ENCODE data around the gene PLA2G4B. TPM values are rescaled to one million over a fixed set of nuclear protein-coding genes. Genes with fewer than 3 reads are reported as not detected.

The PLA2G4B gene
- total RNA-seq, 3 donors from 2014 or later (not counting 1 experiment from before 2014, with no cell fraction given) = 15.2 to 17.5 (median 17.4) TPM

GRCh38 chr15:41790169-41790568 is 48.5 kb upstream of the PLA2G4B start:
- Mint-ChIP-seq H3K36me3 (no peaks in the 10 kb centered on the region), H3K27me3 (ENCODE audit: low read depth in 2 of 2) (no peaks in the 10 kb centered on the region), H3K4me1 (peaks cover 47 to 51% of the 10 kb centered on the region in 2 donors), H3K27ac (peak overlapping the region; percentile 29 to 74), H3K9me3 (no peaks in the 10 kb centered on the region), H3K4me3 (no peak overlapping the region)
- H3K4me1 ChIP-seq (ENCODE audit: control insufficient read depth, insufficient read depth, low read length) = peaks cover 15% of the 10 kb centered on the region
- no peak overlapping the region for H3K27ac ChIP-seq (ENCODE audit: low read length)
- no peaks in the 10 kb centered on the region for H3K27me3 ChIP-seq (ENCODE audit: control insufficient read depth, insufficient read depth, low read length)
- ATAC-seq = no peak
- no peak for TF ChIP-seq CTCF (IDR thresholded peaks at IDR 0.05)
- DNase-seq = no peak
- no peaks in the 10 kb centered on the region for H3K36me3 ChIP-seq (ENCODE audit: control insufficient read depth, insufficient read depth, low read length)
- WGBS (ENCODE audit: insufficient coverage) = 90% methylated on average over 3 of the region's 3 CpGs
- intact Hi-C loops (cut with micrococcal nuclease) = no loop called here
- no peak overlapping the region for H3K4me3 ChIP-seq (ENCODE audit: low read length)
- H3K9me3 ChIP-seq (ENCODE audit: control insufficient read depth, insufficient read depth, low read length) = no peaks in the 10 kb centered on the region

DNA sequence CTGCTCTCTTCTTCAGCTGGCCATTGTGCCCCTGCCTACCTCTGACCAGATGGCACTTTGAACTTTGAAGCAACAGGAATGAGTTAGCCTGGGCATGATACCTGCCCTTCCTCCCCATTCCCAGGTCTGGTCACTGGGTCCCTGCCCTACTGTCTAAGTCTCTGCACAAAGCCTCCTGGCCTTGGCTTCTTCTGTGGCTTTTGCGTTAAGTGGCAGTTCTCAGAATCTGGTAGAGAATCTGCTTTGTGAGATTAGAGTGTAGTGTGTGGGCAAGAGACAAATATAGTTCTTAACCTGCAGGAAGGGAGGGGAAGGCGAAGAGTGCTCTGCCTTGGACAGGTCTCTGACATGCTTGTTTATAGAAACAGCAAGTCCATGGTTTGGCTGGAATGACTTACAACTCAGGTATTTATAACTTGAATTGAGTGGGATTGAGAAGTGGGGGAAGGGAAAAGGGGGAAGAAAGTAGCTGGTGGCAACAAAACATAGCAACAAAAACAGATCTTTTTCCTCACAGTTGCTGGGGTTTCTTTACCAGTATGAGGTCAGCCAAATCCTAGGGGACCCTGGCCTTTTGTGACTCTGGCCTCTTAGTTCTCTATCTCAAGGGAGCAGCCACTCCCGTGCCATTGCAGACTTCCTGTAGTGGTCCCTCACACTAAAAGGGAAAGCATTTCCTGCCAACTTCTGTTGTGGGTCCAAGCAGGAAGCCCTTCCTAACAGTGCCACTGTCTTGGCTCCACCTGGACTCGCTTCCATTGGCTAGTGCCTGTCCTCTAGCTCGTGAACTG is 47.7 kb upstream of the PLA2G4B start:
- ATAC-seq (peak in 1 of 3 donors; percentile 58), DNase-seq (no peak)
- H3K4me3 Mint-ChIP-seq = peak overlapping the region; percentile 5
- peaks cover 51 to 52% of the 10 kb centered on the region in 2 donors for H3K4me1 Mint-ChIP-seq
- Histone ChIP-seq H3K9me3 (ENCODE audit: control insufficient read depth, insufficient read depth, low read length) (no peaks in the 10 kb centered on the region), H3K4me3 (ENCODE audit: low read length) (no peak overlapping the region), H3K27me3 (ENCODE audit: control insufficient read depth, insufficient read depth, low read length) (no peaks in the 10 kb centered on the region), H3K36me3 (ENCODE audit: control insufficient read depth, insufficient read depth, low read length) (no peaks in the 10 kb centered on the region), H3K27ac (ENCODE audit: low read length) (no peak overlapping the region), H3K4me1 (ENCODE audit: control insufficient read depth, insufficient read depth, low read length) (peaks cover 15% of the 10 kb centered on the region)
- no peak for TF ChIP-seq CTCF (IDR thresholded peaks at IDR 0.05)
- peak overlapping the region; percentile 61 to 74 for H3K27ac Mint-ChIP-seq
- no peaks in the 10 kb centered on the region for H3K27me3 Mint-ChIP-seq (ENCODE audit: low read depth in 2 of 2)
- intact Hi-C loops (cut with micrococcal nuclease) = no loop called here
- no peaks in the 10 kb centered on the region for H3K9me3 Mint-ChIP-seq
- no peaks in the 10 kb centered on the region for H3K36me3 Mint-ChIP-seq
- 18% methylated on average over 5 of the region's 5 CpGs for WGBS (ENCODE audit: insufficient coverage)

GRCh38 chr15:41791547-41791937 is 47.1 kb upstream of the PLA2G4B start:
- ATAC-seq = no peak
- H3K4me1 Mint-ChIP-seq = peaks cover 51 to 57% of the 10 kb centered on the region in 2 donors
- Histone ChIP-seq H3K27me3 (ENCODE audit: control insufficient read depth, insufficient read depth, low read length) (no peaks in the 10 kb centered on the region), H3K36me3 (ENCODE audit: control insufficient read depth, insufficient read depth, low read length) (no peaks in the 10 kb centered on the region), H3K4me1 (ENCODE audit: control insufficient read depth, insufficient read depth, low read length) (peaks cover 15% of the 10 kb centered on the region), H3K9me3 (ENCODE audit: control insufficient read depth, insufficient read depth, low read length) (no peaks in the 10 kb centered on the region), H3K27ac (ENCODE audit: low read length) (no peak overlapping the region), H3K4me3 (ENCODE audit: low read length) (no peak overlapping the region)
- intact Hi-C loops (cut with micrococcal nuclease) = no loop called here
- peak overlapping the region; percentile 61 to 74 for H3K27ac Mint-ChIP-seq
- no peaks in the 10 kb centered on the region for H3K36me3 Mint-ChIP-seq
- no peak for TF ChIP-seq CTCF (IDR thresholded peaks at IDR 0.05)
- no peaks in the 10 kb centered on the region for H3K27me3 Mint-ChIP-seq (ENCODE audit: low read depth in 2 of 2)
- no peaks in the 10 kb centered on the region for H3K9me3 Mint-ChIP-seq
- DNase-seq = no peak
- WGBS (ENCODE audit: insufficient coverage) = 95% methylated on average over 4 of the region's 4 CpGs
- peak overlapping the region; percentile 62 for H3K4me3 Mint-ChIP-seq
